ENCODE data around the gene CAMTA1.
A peak's percentile ranks its signal among the peaks of the same experiment; 100 is the strongest.

Gene CAMTA1

GRCh38 chr1:7752512-7753417 lies 967.5 kb downstream of the CAMTA1 start:
- DNase-seq = peak; percentile 33 to 75

GRCh38 chr1:7753641-7754040 lies 968.4 kb downstream of the CAMTA1 start:
- DNase-seq = peak; percentile 60 to 62

GRCh38 chr1:7754234-7754633 lies 969.0 kb downstream of the CAMTA1 start:
- no peak for DNase-seq

GRCh38 chr1:7755448-7755847 lies 970.2 kb downstream of the CAMTA1 start:
- no peak for DNase-seq

GRCh38 chr1:7760245-7760644 lies 975.0 kb downstream of the CAMTA1 start:
- no peak for DNase-seq

- DNase-seq = no peak
Observed at GRCh38 chr1:7761103-7761502, 975.8 kb downstream of the CAMTA1 start.

GRCh38 chr1:7767176-7767575 lies 981.9 kb downstream of the CAMTA1 start:
- DNase-seq = no peak

- no peak for DNase-seq
Observed at GRCh38 chr1:7768583-7768982, 983.3 kb downstream of the CAMTA1 start.

- no peak for DNase-seq
Observed at GRCh38 chr1:7769673-7770412, 984.6 kb downstream of the CAMTA1 start.

GRCh38 chr1:7770669-7770996 lies 985.4 kb downstream of the CAMTA1 start:
- peak; percentile 71 to 82 for DNase-seq

- peak; percentile 85 to 95 for DNase-seq
Observed at GRCh38 chr1:7770997-7771822, 986.0 kb downstream of the CAMTA1 start, which contains the start of gene VAMP3. VAMP3 (plus strand) TSS chr1:7771296; CDS start chr1:7771384, 88 bp downstream.

- no peak for DNase-seq
Observed at GRCh38 chr1:7771823-7772299, 986.6 kb downstream of the CAMTA1 start.

GRCh38 chr1:7777591-7777990 lies 992.3 kb downstream of the CAMTA1 start:
- no peak for DNase-seq

- DNase-seq = no peak
Observed at GRCh38 chr1:7778133-7778628, 992.9 kb downstream of the CAMTA1 start.

GRCh38 chr1:7780976-7781375 lies 995.7 kb downstream of the CAMTA1 start:
- no peak for DNase-seq

- peak in 1 of 2 donors; percentile 53 for DNase-seq
Observed at GRCh38 chr1:7781501-7781900, 996.2 kb downstream of the CAMTA1 start.

- peak; percentile 29 to 43 for DNase-seq
Observed at GRCh38 chr1:7781923-7782495, 996.8 kb downstream of the CAMTA1 start.

GRCh38 chr1:7783178-7783711 lies 998.0 kb downstream of the CAMTA1 start:
- DNase-seq = no peak

GRCh38 chr1:7783826-7784491 lies 998.7 kb downstream of the CAMTA1 start, which contains the start of gene PER3:
PER3 (plus strand) TSS chr1:7784291; CDS start chr1:7784878, 587 bp downstream.
- peak; percentile 96 for DNase-seq

- no peak for DNase-seq
Observed at GRCh38 chr1:7784492-7785071, 999.3 kb downstream of the CAMTA1 start.

GRCh38 chr1:7785108-7785507 lies 999.9 kb downstream of the CAMTA1 start:
- no peak for DNase-seq
